ENCODE results near the gene POLR3GL. TPM values are rescaled to one million over a fixed set of nuclear protein-coding genes. Genes with fewer than 3 reads are reported as not detected.

POLR3GL gene
- total RNA-seq, 1 experiment from 2014 or later: 10.6 TPM

- Histone ChIP-seq H3K36me3 (ENCODE audit: low read depth) (peaks cover 14% of the 10 kb centered on the region), H3K9me3 (ENCODE audit: insufficient read depth, low read depth) (no peaks in the 10 kb centered on the region), H3K79me2 (ENCODE audit: low read depth) (peaks cover 26% of the 10 kb centered on the region), H3K27ac (no peak overlapping the region), H3K9me2 (ENCODE audit: insufficient read depth) (no peaks in the 10 kb centered on the region), H4K20me1 (ENCODE audit: insufficient read depth) (no peaks in the 10 kb centered on the region; the same call in 1 of the 2 replicates), H2AFZ (no peak overlapping the region), H3F3A (ENCODE audit: insufficient read depth, low read depth) (peaks cover 41% of the 10 kb centered on the region), H3K4me3 (no peak overlapping the region), H3K27me3 (ENCODE audit: insufficient read depth, low read depth) (no peaks in the 10 kb centered on the region), H3K4me2 (no peak overlapping the region), H3K4me1 (replicated peaks; ENCODE audit: insufficient read depth) (peaks cover 16% of the 10 kb centered on the region)
- DNase-seq: no peak
- CTCF ChIA-PET: interaction anchor here (0.6 kb wide), 1 partner anchor 31 kb away, joined by 3 read pairs; no protein-coding TSS in a partner anchor
- intact Hi-C loops (cut with micrococcal nuclease; ENCODE audit: unreplicated experiment): no loop called here
- no TSS peak for BruUV-seq (replicated peaks)
- no peak for TF ChIP-seq EZH2 (IDR thresholded peaks at IDR 0.05; ENCODE audit: low read depth)
- no peak for TF ChIP-seq CTCF (conservative IDR thresholded peaks at IDR 0.05)
- POLR2A ChIA-PET (ENCODE audit: unreplicated experiment): no interaction called here
Measured at GRCh38 chr1:145922266-145922665, 42.2 kb upstream of the POLR3GL start.

GRCh38 chr1:145926686-145927062, 37.8 kb upstream of the POLR3GL start:
- H4K20me1 ChIP-seq (ENCODE audit: insufficient read depth): no peaks in the 10 kb centered on the region; the same call in 1 of the 2 replicates
- intact Hi-C loops (cut with micrococcal nuclease; ENCODE audit: unreplicated experiment): loop anchor here (5.0 kb wide), 1 partner anchor 111 kb away; no protein-coding TSS in a partner anchor
- peak overlapping the region; percentile 87 for H2AFZ ChIP-seq
- H3K9me3 ChIP-seq (ENCODE audit: insufficient read depth, low read depth): no peaks in the 10 kb centered on the region
- peak overlapping the region; percentile 97 for H3K4me3 ChIP-seq
- H3K4me2 ChIP-seq: peak overlapping the region; percentile 93
- CTCF ChIA-PET: interaction anchor here (1.9 to 2.2 kb wide), 2 partner anchors 35 to 36 kb away, joined by 7 to 8 read pairs; no protein-coding TSS in a partner anchor
- no peak for DNase-seq
- POLR2A ChIA-PET (ENCODE audit: unreplicated experiment): interaction anchor here (0.5 to 0.6 kb wide), 3 partner anchors 21 to 109 kb away, joined by 3 to 8 read pairs (median 3); no protein-coding TSS in a partner anchor
- H3K27ac ChIP-seq: peak overlapping the region; percentile 84
- TF ChIP-seq CTCF (conservative IDR thresholded peaks at IDR 0.05) (no peak), EZH2 (IDR thresholded peaks at IDR 0.05; ENCODE audit: low read depth) (no peak)
- H3K79me2 ChIP-seq (ENCODE audit: low read depth): peaks cover 28% of the 10 kb centered on the region
- BruUV-seq (replicated peaks): no TSS peak
- peaks cover 16% of the 10 kb centered on the region for H3K4me1 ChIP-seq (replicated peaks; ENCODE audit: insufficient read depth)
- no peaks in the 10 kb centered on the region; the same call in 1 of the 2 replicates for H3K9me2 ChIP-seq (ENCODE audit: insufficient read depth)
- H3F3A ChIP-seq (ENCODE audit: insufficient read depth, low read depth): peaks cover 34% of the 10 kb centered on the region
- H3K27me3 ChIP-seq (ENCODE audit: insufficient read depth, low read depth): no peaks in the 10 kb centered on the region
- H3K36me3 ChIP-seq (ENCODE audit: low read depth): peaks cover 14% of the 10 kb centered on the region

- peaks cover 16% of the 10 kb centered on the region for H3K4me1 ChIP-seq (replicated peaks; ENCODE audit: insufficient read depth)
- peaks cover 14% of the 10 kb centered on the region for H3K36me3 ChIP-seq (ENCODE audit: low read depth)
- TF ChIP-seq CTCF (conservative IDR thresholded peaks at IDR 0.05) (peak; percentile 87), EZH2 (IDR thresholded peaks at IDR 0.05; ENCODE audit: low read depth) (no peak)
- H3K9me2 ChIP-seq (ENCODE audit: insufficient read depth): no peaks in the 10 kb centered on the region; the same call in 1 of the 2 replicates
- H2AFZ ChIP-seq: peak within 1 kb of the TSS; percentile 87
- no peaks in the 10 kb centered on the region; the same call in 1 of the 2 replicates for H4K20me1 ChIP-seq (ENCODE audit: insufficient read depth)
- no TSS peak for BruUV-seq (replicated peaks)
- peak within 1 kb of the TSS; percentile 97 for H3K4me3 ChIP-seq
- peak within 1 kb of the TSS; percentile 93 for H3K4me2 ChIP-seq
- peak; percentile 88 to 96 for DNase-seq
- no peaks in the 10 kb centered on the region for H3K9me3 ChIP-seq (ENCODE audit: insufficient read depth, low read depth)
- peak within 1 kb of the TSS; percentile 84 for H3K27ac ChIP-seq
- H3F3A ChIP-seq (ENCODE audit: insufficient read depth, low read depth): peaks cover 30% of the 10 kb centered on the region
- peaks cover 28% of the 10 kb centered on the region for H3K79me2 ChIP-seq (ENCODE audit: low read depth)
- intact Hi-C loops (cut with micrococcal nuclease; ENCODE audit: unreplicated experiment): loop anchor here (5.0 kb wide), 1 partner anchor 110 kb away; no protein-coding TSS in a partner anchor
- POLR2A ChIA-PET (ENCODE audit: unreplicated experiment): interaction anchor here (0.5 to 1.1 kb wide), 9 partner anchors 8 to 81 kb away, joined by 3 to 14 read pairs (median 4); partner anchors contain the start of genes LIX1L, PEX11B and PIAS3
- no peaks in the 10 kb centered on the region for H3K27me3 ChIP-seq (ENCODE audit: insufficient read depth, low read depth)
- CTCF ChIA-PET: interaction anchor here (0.6 to 2.2 kb wide), 6 partner anchors 14 to 82 kb away, joined by 3 to 8 read pairs (median 3); partner anchors contain the start of genes ANKRD34A, NUDT17 and POLR3GL
Measured at GRCh38 chr1:145927063-145927886, 37.2 kb upstream of the POLR3GL start, which contains the start of gene RBM8A. Gene RBM8A, minus strand, starts transcription at chr1:145927484. Its CDS starts 58 bp downstream, at chr1:145927426.

Measured in PC-9 (cell line).